Uterus (tissue), 2 donors: ENCODE measurements around the gene MTRF1.

Experiments used
- POLR2A ChIP-seq, 2 donors: fragments of 450-650 bp; IDR thresholded peaks; one replicate each; pipeline ENCODE4 v1.6.1; 2016; ENCODE audit warnings: antibody characterized with exemption in 2 of 2, mild to moderate bottlenecking in 1 of 2, moderate library complexity in 1 of 2
- TF ChIP-seq, protein P1 (sequence below), 4 experiments: fragments of 200-600 bp in 2 of 4; fragments of 450-650 bp in 2 of 4; sonication (generic) in 2 of 4; IDR thresholded peaks; one replicate each; pipeline ENCODE4 v1.5.1; 2016 to 2019; ENCODE audit warnings: antibody characterized with exemption in 4 of 4, mild to moderate bottlenecking in 2 of 4, moderate library complexity in 1 of 4

DNA sequence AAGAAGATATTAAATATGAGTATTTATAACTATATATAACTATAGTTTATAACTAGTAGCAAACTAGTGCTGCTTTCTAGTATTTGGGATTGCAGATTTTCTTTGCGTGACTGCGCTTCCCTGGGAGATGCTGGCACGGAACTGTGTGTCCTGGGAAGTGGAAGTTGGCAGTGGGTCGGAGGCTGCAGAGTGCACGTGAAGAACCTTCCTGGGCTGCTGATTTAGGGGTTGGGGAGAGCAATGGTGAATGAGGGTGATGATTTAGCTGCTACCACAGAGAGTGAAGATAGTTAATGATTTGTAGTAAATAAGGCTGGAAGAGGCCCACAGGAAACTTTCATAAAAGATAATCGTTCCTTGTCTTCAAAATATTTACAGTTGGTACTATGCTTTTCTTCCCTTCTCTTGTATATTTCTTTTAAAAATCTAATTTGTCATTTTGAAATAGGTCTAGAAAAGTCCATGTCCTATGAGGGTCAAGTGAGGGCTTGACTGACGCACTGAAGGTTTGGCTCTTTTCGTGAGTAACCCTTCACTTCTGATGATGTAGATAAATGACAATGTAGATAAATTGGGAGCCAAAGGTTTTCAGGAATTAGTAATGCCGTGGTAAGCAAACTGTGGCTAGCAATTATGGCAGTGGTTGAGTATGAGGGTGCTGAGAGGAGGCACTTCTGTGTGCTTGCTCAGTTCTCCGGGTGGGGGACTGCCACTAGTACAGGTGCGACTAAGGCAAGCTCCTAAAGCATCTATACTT lies 44.7 kb upstream of the MTRF1 start:
- TF ChIP-seq, protein P1, sequence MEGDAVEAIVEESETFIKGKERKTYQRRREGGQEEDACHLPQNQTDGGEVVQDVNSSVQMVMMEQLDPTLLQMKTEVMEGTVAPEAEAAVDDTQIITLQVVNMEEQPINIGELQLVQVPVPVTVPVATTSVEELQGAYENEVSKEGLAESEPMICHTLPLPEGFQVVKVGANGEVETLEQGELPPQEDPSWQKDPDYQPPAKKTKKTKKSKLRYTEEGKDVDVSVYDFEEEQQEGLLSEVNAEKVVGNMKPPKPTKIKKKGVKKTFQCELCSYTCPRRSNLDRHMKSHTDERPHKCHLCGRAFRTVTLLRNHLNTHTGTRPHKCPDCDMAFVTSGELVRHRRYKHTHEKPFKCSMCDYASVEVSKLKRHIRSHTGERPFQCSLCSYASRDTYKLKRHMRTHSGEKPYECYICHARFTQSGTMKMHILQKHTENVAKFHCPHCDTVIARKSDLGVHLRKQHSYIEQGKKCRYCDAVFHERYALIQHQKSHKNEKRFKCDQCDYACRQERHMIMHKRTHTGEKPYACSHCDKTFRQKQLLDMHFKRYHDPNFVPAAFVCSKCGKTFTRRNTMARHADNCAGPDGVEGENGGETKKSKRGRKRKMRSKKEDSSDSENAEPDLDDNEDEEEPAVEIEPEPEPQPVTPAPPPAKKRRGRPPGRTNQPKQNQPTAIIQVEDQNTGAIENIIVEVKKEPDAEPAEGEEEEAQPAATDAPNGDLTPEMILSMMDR (IDR thresholded peaks at IDR 0.05), result no peak
- no peak for TF ChIP-seq POLR2A (IDR thresholded peaks at IDR 0.05)
